H1 (cell line): ENCODE data around the gene RRH. TPM values are rescaled to one million over a fixed set of nuclear protein-coding genes. Genes with fewer than 3 reads are reported as not detected.

Experiments
- polyA plus RNA-seq, 7 experiments: library from polyadenylated mRNA; depleted of rRNA in 3 of 7; stranded (reverse) in 5 of 7; unstranded in 2 of 7; fragments of >200 nt in 5 of 7; fragments of 200-250 nt in 2 of 7; gene quantifications; 1 replicate in 5 of 7; 2 replicates in 1 of 7; 4 replicates in 1 of 7; pipeline versions ENCODE4 v1.2.1 to v1.2.3, GENCODE V29; 2011 to 2013; ENCODE audit warnings: missing spikeins in 2 of 7, mixed read lengths in 2 of 7
- total RNA-seq: library from RNA; stranded (reverse); fragmentation: NEBNext Ultra II Directional; extraction: Animal tissue kit (Norgen Biotek cat#: 25700); gene quantifications from 2 replicates; pipeline ENCODE4 v1.2.1, GENCODE V29; 2021

RRH gene
- total and polyA plus RNA-seq, 2 of the 8 experiments (the other 6 are each of a cell fraction or from before 2014, with no cell fraction given), result 0.38 TPM; not detected in 1

Other genes starting within 250 kb of the RRH start
- 29.5 and 36.4 TPM in 2 replicates for gene CASP6, start 124.5 kb upstream of the RRH start, total RNA-seq
- gene CASP6, start 124.5 kb upstream of the RRH start, polyA plus RNA-seq (2011; rRNA removed), result 21.7 and 35.1 TPM in 2 replicates
- gene PLA2G12A, start 97.9 kb upstream of the RRH start, total RNA-seq, result 47.2 and 49.9 TPM in 2 replicates
- gene PLA2G12A, start 97.9 kb upstream of the RRH start, polyA plus RNA-seq (2011; rRNA removed), result 26.6 and 44.3 TPM in 2 replicates
- gene CFI, start 26.0 kb upstream of the RRH start, total RNA-seq, result not detected in 2 replicates
- gene CFI, start 26.0 kb upstream of the RRH start, polyA plus RNA-seq (2011; rRNA removed), result not detected in 2 replicates
- gene GAR1, start 12.2 kb upstream of the RRH start, total RNA-seq, result 37.5 and 37.9 TPM in 2 replicates
- 9.4 and 14.5 TPM in 2 replicates for gene GAR1, start 12.2 kb upstream of the RRH start, polyA plus RNA-seq (2011; rRNA removed)
- gene LRIT3, start 20.1 kb downstream of the RRH start, total RNA-seq, result 0.21 TPM in 1 of 2 replicates, not detected in the other
- gene LRIT3, start 20.1 kb downstream of the RRH start, polyA plus RNA-seq (2011; rRNA removed), result 0.11 TPM in 2 replicates
- 1.4 and 2.6 TPM in 2 replicates for gene EGF, start 84.9 kb downstream of the RRH start, total RNA-seq
- gene EGF, start 84.9 kb downstream of the RRH start, polyA plus RNA-seq (2011; rRNA removed), result 1.5 and 2.4 TPM in 2 replicates